Endothelial cell of umbilical vein (primary cell): ENCODE results near the gene ATG14. TPM values are rescaled to one million over a fixed set of nuclear protein-coding genes. Genes with fewer than 3 reads are reported as not detected.

Experiments
- BruUV-seq: library from RNA; stranded (reverse); fragments of 400-500 nt; replicated peaks from 2 replicates; lab custom pipeline; 2021; lab: Mats Ljungman, UMichigan
- CTCF ChIA-PET: fragments of 300-600, 350-600 bp; sonication (Branson Sonifier 250); formaldehyde crosslinking; loops from one replicate; lab custom pipeline; 2021; ENCODE audit warnings: antibody characterized with exemption, inconsistent platforms; lab: Charles Lee
- POLR2A ChIA-PET: fragments of 300-600, 350-600 bp; sonication (Branson Sonifier 250); formaldehyde crosslinking; loops from one replicate; lab custom pipeline; 2021; ENCODE audit warnings: antibody characterized with exemption, inconsistent platforms; lab: Charles Lee
- DNase-seq: peaks from one replicate; pipeline ENCODE4 v3.0.0-alpha.2; 2011; ENCODE audit warnings: low read depth, low spot score
- FAIRE-seq: peaks from 2 replicates; lab custom pipeline; 2011; peaks lifted over from hg19 to GRCh38; lab: Jason Lieb, UNC
- H2AFZ ChIP-seq: 2 replicates; pipeline ENCODE4 v1.6.0; 2012; ENCODE audit warnings: low read depth, low read length, control low read depth, inconsistent platforms
- H3K27ac ChIP-seq: 2 replicates; pipeline ENCODE4 v1.5.1; 2011; ENCODE audit warnings: low read depth, mild to moderate bottlenecking, control low read depth, low read length, moderate library complexity; ENCODE audit not compliant: insufficient read depth
- H3K27me3 ChIP-seq, 2 experiments: 2 replicates each; pipeline versions ENCODE4 v1.6.0 to v1.6.1; 2011; ENCODE audit warnings: low read length in 2 of 2, mixed read lengths in 1 of 2; ENCODE audit not compliant: control insufficient read depth in 2 of 2, insufficient read depth in 2 of 2
- H3K36me3 ChIP-seq, 2 experiments: 2 replicates in 1 of 2; 3 replicates in 1 of 2; pipeline ENCODE4 v1.5.1; 2011; ENCODE audit warnings: low read length in 2 of 2, mild to moderate bottlenecking in 1 of 2, moderate library complexity in 1 of 2; ENCODE audit not compliant: control insufficient read depth in 2 of 2, insufficient read depth in 2 of 2; ENCODE audit errors: extremely low read depth in 1 of 2
- H3K4me1 ChIP-seq: 3 replicates; pipeline ENCODE4 v1.5.1; 2011; ENCODE audit warnings: mild to moderate bottlenecking, low read length; ENCODE audit not compliant: control insufficient read depth, insufficient read depth; ENCODE audit errors: extremely low read depth
- H3K4me2 ChIP-seq: 2 replicates; pipeline ENCODE4 v1.6.1; 2011; ENCODE audit warnings: low read length, control low read depth, mixed read lengths; ENCODE audit not compliant: insufficient read depth
- H3K4me3 ChIP-seq, 3 experiments: fragments of 200-600 bp in 1 of 3; sonication (generic), shearing (Covaris generic) in 1 of 3; replicated peaks in 1 of 3; 2 replicates each; pipeline ENCODE4 v1.5.1; 2011 to 2016; ENCODE audit warnings: control low read depth in 3 of 3, low read length in 3 of 3, mild to moderate bottlenecking in 2 of 3, inconsistent platforms in 1 of 3, low read depth in 1 of 3, moderate library complexity in 1 of 3; ENCODE audit not compliant: insufficient read depth in 1 of 3
- H3K79me2 ChIP-seq: 2 replicates; pipeline ENCODE4 v1.6.0; 2012; ENCODE audit warnings: low read length, inconsistent platforms; ENCODE audit not compliant: control insufficient read depth, insufficient read depth
- H3K9ac ChIP-seq: replicated peaks from 2 replicates; pipeline ENCODE3; 2011; ENCODE audit warnings: low read length, control low read depth; ENCODE audit not compliant: insufficient read depth; ENCODE audit errors: extremely low read depth
- H3K9me1 ChIP-seq: replicated peaks from 3 replicates; pipeline ENCODE4 v1.6.0; 2011; ENCODE audit warnings: mild to moderate bottlenecking, low read length; ENCODE audit not compliant: control insufficient read depth, insufficient read depth; ENCODE audit errors: extremely low read depth
- H3K9me3 ChIP-seq: replicated peaks from 2 replicates; pipeline ENCODE4 v1.5.1; 2012; ENCODE audit warnings: low read length, inconsistent platforms; ENCODE audit not compliant: control insufficient read depth, insufficient read depth
- H4K20me1 ChIP-seq: replicated peaks from 2 replicates; pipeline ENCODE3; 2011; ENCODE audit warnings: mild to moderate bottlenecking, low read length; ENCODE audit not compliant: control insufficient read depth, insufficient read depth; ENCODE audit errors: extremely low read depth
- CTCF ChIP-seq, 2 donors: IDR thresholded peaks; 1 replicate in 1 of 2; 2 replicates in 1 of 2; pipeline ENCODE4 v1.5.1; 2011; ENCODE audit warnings: low read length in 2 of 2, mild to moderate bottlenecking in 2 of 2, moderate library complexity in 2 of 2, control low read depth in 1 of 2, inconsistent platforms in 1 of 2, low read depth in 1 of 2; ENCODE audit not compliant: insufficient read depth in 1 of 2; ENCODE audit errors: extremely low read depth in 1 of 2
- EZH2 ChIP-seq: IDR thresholded peaks from 2 replicates; pipeline ENCODE4 v1.6.1; 2012; ENCODE audit warnings: borderline replicate concordance, low read depth, mild to moderate bottlenecking, moderate library complexity, low read length, inconsistent platforms; ENCODE audit not compliant: severe bottlenecking
- FOS ChIP-seq: IDR thresholded peaks from 2 replicates; pipeline ENCODE4 v1.6.1; 2011; ENCODE audit warnings: mild to moderate bottlenecking, low read length, moderate library complexity, borderline replicate concordance; ENCODE audit not compliant: insufficient read depth
- GATA2 ChIP-seq: IDR thresholded peaks from 2 replicates; pipeline ENCODE4 v1.7.0; 2011; ENCODE audit warnings: low read depth, mild to moderate bottlenecking, moderate library complexity, mixed read lengths, low read length; ENCODE audit not compliant: insufficient read length, insufficient read depth
- JUN ChIP-seq: IDR thresholded peaks from 2 replicates; pipeline ENCODE4 v1.6.1; 2011; ENCODE audit warnings: borderline replicate concordance, low read depth; ENCODE audit not compliant: insufficient read length, insufficient read depth
- MAX ChIP-seq: IDR thresholded peaks from 2 replicates; pipeline ENCODE4 v1.6.1; 2011; ENCODE audit not compliant: insufficient read depth, insufficient read length
- MYC ChIP-seq: IDR thresholded peaks from one replicate; pipeline ENCODE4 v1.6.1; 2011; ENCODE audit warnings: mild to moderate bottlenecking, low read depth, low read length
- POLR2A ChIP-seq: IDR thresholded peaks from 2 replicates; pipeline ENCODE4 v1.6.1; 2012; ENCODE audit warnings: low read depth, mild to moderate bottlenecking, control low read depth, low read length
- POLR2AphosphoS5 ChIP-seq: IDR thresholded peaks from 2 replicates; pipeline ENCODE4 v1.6.1; 2012; ENCODE audit warnings: low read depth, mild to moderate bottlenecking, control low read depth, low read length, moderate library complexity; ENCODE audit not compliant: insufficient read depth
- dilution Hi-C: fragments of 300-500 bp; cut with MboI; formaldehyde crosslinking; loops from one replicate; pipeline ENCODE4 v1.15.0; 2019; ENCODE audit warnings: low sequenced_read_pairs; ENCODE audit not compliant: extremely low pct_ligation_motif_present
- intact Hi-C: fragments of 100-400 bp; cut with micrococcal nuclease; formaldehyde crosslinking; loops from one replicate; pipeline ENCODE4 v1.10.0; 2022
- polyA plus RNA-seq, 4 experiments: library from polyadenylated mRNA; depleted of rRNA in 3 of 4; stranded (reverse) in 3 of 4; unstranded in 1 of 4; fragments of >200 nt; gene quantifications; 2 replicates each; pipeline versions ENCODE4 v1.2.1 to v1.2.3, GENCODE V29; 2011 to 2012; ENCODE audit warnings: missing spikeins in 1 of 4
- total RNA-seq: library from RNA; stranded (reverse); gene quantifications from 2 replicates; pipeline ENCODE4 v1.2.3, GENCODE V29; 2021

ATG14 gene
- total and polyA plus RNA-seq, 2 donors (not counting 3 experiments of a cell fraction or from before 2014, with no cell fraction given), result 5.9 to 10.0 TPM

- ChIA-PET CTCF (no interaction called here), POLR2A (no interaction called here)
- Histone ChIP-seq H3K4me1 (peaks cover 18% of the 10 kb centered on the region), H2AFZ (no peak overlapping the region), H3K27me3 (no peaks in the 10 kb centered on the region), H3K9ac (no peak overlapping the region), H4K20me1 (no peaks in the 10 kb centered on the region), H3K27ac (no peak overlapping the region), H3K9me1 (no peaks in the 10 kb centered on the region), H3K9me3 (no peaks in the 10 kb centered on the region), H3K36me3 (no peaks in the 10 kb centered on the region), H3K4me3 (no peak overlapping the region), H3K79me2 (peaks cover 22% of the 10 kb centered on the region), H3K4me2 (no peak overlapping the region)
- TF ChIP-seq POLR2AphosphoS5, result no peak
- no peak for TF ChIP-seq MAX
- TF ChIP-seq CTCF (IDR thresholded peaks at IDR 0.05; ENCODE audit: extremely low read depth in 1 of 2, insufficient read depth in 1 of 2, low read depth in 1 of 2, low read length in 2 of 2), result no peak
- no peak for TF ChIP-seq EZH2
- TF ChIP-seq JUN, result no peak
- TF ChIP-seq POLR2A, result no peak
- TF ChIP-seq MYC, result no peak
- no peak for TF ChIP-seq FOS
- TF ChIP-seq GATA2, result no peak
- no TSS peak for BruUV-seq
- intact Hi-C loops (no loop called here), dilution Hi-C loops (no loop called here)
- no peak for DNase-seq
- no peak for FAIRE-seq
Observed at GRCh38 chr14:55401751-55402150, 9.9 kb downstream of the ATG14 start.
